HG03039 (cell line): Measurements from ENCODE around the gene ATXN7L2.

Experiments used
- ATAC-seq: cut with Tn5 transposase; IDR thresholded peaks from one replicate; pipeline ENCODE4 v1.9.1; 2021; ENCODE audit warnings: mild to moderate bottlenecking, moderate library complexity; ENCODE audit not compliant: unreplicated experiment

Gene ATXN7L2

GRCh38 chr1:109522026-109522425 lies 38.3 kb downstream of the ATXN7L2 start:
- ATAC-seq, result no peak

GRCh38 chr1:109523706-109524105 lies 40.0 kb downstream of the ATXN7L2 start:
- ATAC-seq, result no peak

GRCh38 chr1:109527098-109527811 lies 43.5 kb downstream of the ATXN7L2 start:
- peak; percentile 56 for ATAC-seq

- ATAC-seq, result no peak
These were observed 44.4 kb downstream of the ATXN7L2 start for GRCh38 chr1:109527846-109528695.

GRCh38 chr1:109528712-109529111 lies 45.0 kb downstream of the ATXN7L2 start:
- ATAC-seq, result no peak

GRCh38 chr1:109529881-109530456 lies 46.3 kb downstream of the ATXN7L2 start:
- ATAC-seq, result no peak

- ATAC-seq, result no peak
These were observed 46.9 kb downstream of the ATXN7L2 start for GRCh38 chr1:109530457-109531087.

GRCh38 chr1:109531380-109531779 lies 47.7 kb downstream of the ATXN7L2 start:
- ATAC-seq, result no peak

- no peak for ATAC-seq
These were observed 48.2 kb downstream of the ATXN7L2 start for GRCh38 chr1:109531826-109532364.

GRCh38 chr1:109532365-109533136 lies 48.8 kb downstream of the ATXN7L2 start:
- peak; percentile 66 for ATAC-seq

GRCh38 chr1:109534307-109534858 lies 50.7 kb downstream of the ATXN7L2 start:
- no peak for ATAC-seq

- ATAC-seq, result no peak
These were observed 51.8 kb downstream of the ATXN7L2 start for GRCh38 chr1:109535481-109535880.

- no peak for ATAC-seq
These were observed 52.3 kb downstream of the ATXN7L2 start for GRCh38 chr1:109535971-109536491.

- no peak for ATAC-seq
These were observed 53.9 kb downstream of the ATXN7L2 start for GRCh38 chr1:109537450-109538178.

- ATAC-seq, result no peak
These were observed 55.3 kb downstream of the ATXN7L2 start for GRCh38 chr1:109538827-109539555.

GRCh38 chr1:109539676-109540075 lies 56.0 kb downstream of the ATXN7L2 start, which contains the start of gene GPR61:
Gene GPR61, plus strand, starts transcription at chr1:109539872. Its CDS starts 3,151 bp downstream, at chr1:109543023.
- ATAC-seq, result no peak

- ATAC-seq, result no peak
These were observed 57.4 kb downstream of the ATXN7L2 start for GRCh38 chr1:109541102-109541501.
